ENCODE measurements around the gene HDAC7. TPM values are rescaled to one million over a fixed set of nuclear protein-coding genes. Genes with fewer than 3 reads are reported as not detected.

Gene HDAC7
- total and polyA plus RNA-seq, 2 experiments from 2014 or later: 41.3 to 60.1 TPM

- H3K4me2 ChIP-seq: peak overlapping the region; percentile 73
These were observed 65.6 kb downstream of the HDAC7 start for GRCh38 chr12:47754126-47754525.

More at GRCh38 chr12:47754126-47754525, 65.6 kb downstream of the HDAC7 start:
- Histone ChIP-seq H3K27me3 (ENCODE audit: insufficient read depth) (no peaks in the 10 kb centered on the region), H3K79me2 (replicated peaks; ENCODE audit: insufficient read depth) (no peaks in the 10 kb centered on the region), H3K36me3 (ENCODE audit: insufficient read depth) (no peaks in the 10 kb centered on the region), H2AFZ (no peak overlapping the region), H3K4me1 (ENCODE audit: insufficient read depth) (peaks cover 29% of the 10 kb centered on the region), H3K27ac (ENCODE audit: low read depth) (peak overlapping the region; percentile 76; the same call in 1 of the 2 replicates), H3K9me2 (ENCODE audit: insufficient read depth) (no peaks in the 10 kb centered on the region), H3F3A (replicated peaks; ENCODE audit: low read depth) (no peaks in the 10 kb centered on the region), H4K20me1 (replicated peaks; ENCODE audit: insufficient read depth) (no peaks in the 10 kb centered on the region), H3K4me3 (no peak overlapping the region)
- no peak for DNase-seq (ENCODE audit: low spot score)
- Mint-ChIP-seq H3K27ac (no peak overlapping the region), H3K27me3 (ENCODE audit: insufficient read depth, low read depth, poor library complexity) (peaks cover 7% of the 10 kb centered on the region), H3K4me1 (peaks cover 62% of the 10 kb centered on the region), H3K36me3 (ENCODE audit: low read depth) (peaks cover 4% of the 10 kb centered on the region; the same call in 1 of the 3 replicates), H3K4me3 (no peak overlapping the region), H3K9me3 (no peaks in the 10 kb centered on the region)
- TF ChIP-seq ZNF114 (CRISPR knock-in tag; IDR thresholded peaks at IDR 0.05): no peak
- no peak for TF ChIP-seq CTCF (conservative IDR thresholded peaks at IDR 0.05; ENCODE audit: low read depth in 2 of 2)
- TF ChIP-seq CREB1 (CRISPR knock-in tag; IDR thresholded peaks at IDR 0.05; ENCODE audit: low read depth): no peak
- no peak for TF ChIP-seq REST (IDR thresholded peaks at IDR 0.05; ENCODE audit: unreplicated experiment)
- no peak for TF ChIP-seq ZNF331 (CRISPR knock-in tag; IDR thresholded peaks at IDR 0.05; ENCODE audit: low read depth)
- TF ChIP-seq ETS1 (IDR thresholded peaks at IDR 0.05): no peak
- TF ChIP-seq JUNB (IDR thresholded peaks at IDR 0.05; ENCODE audit: unreplicated experiment): no peak
- no peak for TF ChIP-seq NANOG (IDR thresholded peaks at IDR 0.05; ENCODE audit: borderline replicate concordance)
- TF ChIP-seq STAT1 (IDR thresholded peaks at IDR 0.05; ENCODE audit: unreplicated experiment): no peak
- no peak for ATAC-seq

Data from GM23338 (cell line).